OCI-LY1 (cell line): ENCODE data around the gene USP50.

ENCODE experiments used
- EZH2 ChIP-seq: fragments of 200-600 bp; sonication (generic), shearing (Covaris generic); IDR thresholded peaks from 2 replicates; pipeline ENCODE4 v1.8.0; 2017; ENCODE audit warnings: borderline replicate concordance, mixed run types, mild to moderate bottlenecking, antibody characterized with exemption, low read length, moderate library complexity, mixed read lengths
- TF ChIP-seq, protein P1 (sequence below): fragments of 200-600 bp; sonication (generic), shearing (Covaris generic); IDR thresholded peaks from 2 replicates; pipeline ENCODE4 v1.5.1; 2017; ENCODE audit warnings: mild to moderate bottlenecking, antibody characterized with exemption, low read length, moderate library complexity, mixed read lengths

DNA sequence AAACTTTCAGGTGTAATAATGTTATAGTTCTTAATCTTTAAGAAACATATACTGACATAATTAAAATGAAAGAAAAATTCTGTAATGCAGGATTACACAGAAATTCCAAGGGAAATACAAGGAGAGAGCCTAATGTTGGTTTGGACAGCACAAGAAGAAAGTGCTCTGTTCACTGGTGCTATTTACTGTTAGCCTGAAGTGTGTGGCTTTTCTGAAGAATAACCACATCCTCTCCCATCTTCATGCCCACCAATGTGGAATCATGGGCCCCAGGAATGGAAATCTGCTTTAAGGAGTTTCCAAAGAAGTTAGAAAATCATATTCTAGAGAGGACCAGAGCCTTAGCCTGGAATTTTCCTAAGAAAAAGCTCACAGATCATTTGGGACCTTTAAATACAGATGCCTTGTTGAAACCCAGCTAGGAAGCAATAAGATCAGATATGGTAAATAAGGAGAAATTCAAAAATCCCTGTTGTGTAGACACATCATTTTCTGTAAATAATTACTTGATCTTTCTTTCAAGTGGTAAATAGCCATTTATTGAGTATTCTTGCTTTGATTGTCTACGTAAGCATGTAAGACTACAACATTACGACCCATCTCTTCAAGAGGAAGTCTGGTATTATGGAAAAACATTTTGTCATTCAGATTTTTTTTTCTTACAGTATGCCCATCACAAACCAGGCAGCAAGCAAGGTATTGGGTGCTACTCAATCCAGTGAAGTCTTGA, 10.3 kb upstream of the USP50 start:
- TF ChIP-seq EZH2 = no peak
- TF ChIP-seq, protein P1, sequence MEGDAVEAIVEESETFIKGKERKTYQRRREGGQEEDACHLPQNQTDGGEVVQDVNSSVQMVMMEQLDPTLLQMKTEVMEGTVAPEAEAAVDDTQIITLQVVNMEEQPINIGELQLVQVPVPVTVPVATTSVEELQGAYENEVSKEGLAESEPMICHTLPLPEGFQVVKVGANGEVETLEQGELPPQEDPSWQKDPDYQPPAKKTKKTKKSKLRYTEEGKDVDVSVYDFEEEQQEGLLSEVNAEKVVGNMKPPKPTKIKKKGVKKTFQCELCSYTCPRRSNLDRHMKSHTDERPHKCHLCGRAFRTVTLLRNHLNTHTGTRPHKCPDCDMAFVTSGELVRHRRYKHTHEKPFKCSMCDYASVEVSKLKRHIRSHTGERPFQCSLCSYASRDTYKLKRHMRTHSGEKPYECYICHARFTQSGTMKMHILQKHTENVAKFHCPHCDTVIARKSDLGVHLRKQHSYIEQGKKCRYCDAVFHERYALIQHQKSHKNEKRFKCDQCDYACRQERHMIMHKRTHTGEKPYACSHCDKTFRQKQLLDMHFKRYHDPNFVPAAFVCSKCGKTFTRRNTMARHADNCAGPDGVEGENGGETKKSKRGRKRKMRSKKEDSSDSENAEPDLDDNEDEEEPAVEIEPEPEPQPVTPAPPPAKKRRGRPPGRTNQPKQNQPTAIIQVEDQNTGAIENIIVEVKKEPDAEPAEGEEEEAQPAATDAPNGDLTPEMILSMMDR = no peak
